GM12878 (cell line): ENCODE measurements around the gene CAP2. TPM values are rescaled to one million over a fixed set of nuclear protein-coding genes. Genes with fewer than 3 reads are reported as not detected.

Experiments used
- ATAC-seq: fragments of 200-7000 bp; cut with Tn5 transposase; 3 replicates; pipeline ENCODE4 v1.9.1; 2020; ENCODE audit warnings: mild to moderate bottlenecking, moderate library complexity
- BruUV-seq: library from RNA; stranded (reverse); fragments of 400-500 nt; replicated peaks from 2 replicates; lab custom pipeline; 2021; lab: Mats Ljungman, UMichigan
- CTCF ChIA-PET: fragments of 300-600 bp; sonication (Branson Sonifier 250); formaldehyde crosslinking; extraction: SDS; loops from one replicate; lab custom pipeline; 2021; ENCODE audit warnings: inconsistent platforms; lab: Yijun Ruan, JAX
- POLR2A ChIA-PET: fragments of 350-600 bp; formaldehyde crosslinking; extraction: SDS; loops from one replicate; lab custom pipeline; 2021; ENCODE audit warnings: inconsistent platforms; lab: Charles Lee
- RAD21 ChIA-PET: fragments of 300-600 bp; sonication (Branson Sonifier 250); formaldehyde crosslinking; loops from one replicate; lab custom pipeline; 2023; ENCODE audit warnings: antibody characterized with exemption; ENCODE audit not compliant: unreplicated experiment; lab: Charles Lee
- SMC1A ChIA-PET: fragments of 300-600 bp; sonication (Branson Sonifier 250); formaldehyde crosslinking; loops from one replicate; lab custom pipeline; 2023; ENCODE audit not compliant: unreplicated experiment, uncharacterized antibody; lab: Charles Lee
- DNase-seq: peaks from one replicate; pipeline ENCODE4 v3.0.0-alpha.2; 2011; ENCODE audit warnings: low read depth, low spot score
- FAIRE-seq: peaks from 3 replicates; lab custom pipeline; 2011; peaks lifted over from hg19 to GRCh38; lab: Jason Lieb, UNC
- H2AFZ ChIP-seq: 2 replicates; pipeline ENCODE4 v1.6.0; 2011; ENCODE audit warnings: low read depth, low read length, control low read depth; ENCODE audit not compliant: control insufficient read depth
- H3K27ac ChIP-seq: 2 replicates; pipeline ENCODE4 v1.5.1; 2011; ENCODE audit warnings: control low read depth; ENCODE audit not compliant: control insufficient read depth, insufficient read depth
- H3K27me3 ChIP-seq, 2 experiments: replicated peaks in 1 of 2; 2 replicates each; pipeline versions ENCODE4 v1.6.0 to v1.6.1; 2011; ENCODE audit warnings: low read length in 1 of 2; ENCODE audit not compliant: control insufficient read depth in 2 of 2, insufficient read depth in 2 of 2
- H3K36me3 ChIP-seq, 2 experiments: 2 replicates each; pipeline ENCODE4 v1.5.1; 2011; ENCODE audit warnings: low read length in 1 of 2; ENCODE audit not compliant: control insufficient read depth in 2 of 2, insufficient read depth in 2 of 2
- H3K4me1 ChIP-seq: 2 replicates; pipeline ENCODE4 v1.6.1; 2011; ENCODE audit warnings: mild to moderate bottlenecking, low read length, moderate library complexity, mixed read lengths; ENCODE audit not compliant: control insufficient read depth, insufficient read depth
- H3K4me2 ChIP-seq: 2 replicates; pipeline ENCODE4 v1.6.0; 2011; ENCODE audit warnings: control low read depth; ENCODE audit not compliant: control insufficient read depth, insufficient read depth
- H3K4me3 ChIP-seq: fragments of 200-600 bp; sonication (generic); 2 replicates; pipeline ENCODE4 v1.5.1; 2016
- H3K79me2 ChIP-seq: 2 replicates; pipeline ENCODE4 v1.6.0; 2011; ENCODE audit warnings: low read length; ENCODE audit not compliant: control insufficient read depth, insufficient read depth
- H3K9ac ChIP-seq: 2 replicates; pipeline ENCODE4 v1.8.0; 2011; ENCODE audit warnings: low read length, control low read depth, mixed read lengths; ENCODE audit not compliant: control insufficient read depth, insufficient read depth
- H3K9me3 ChIP-seq: replicated peaks from 3 replicates; pipeline ENCODE4 v1.5.1; 2011; ENCODE audit warnings: mild to moderate bottlenecking, low read length; ENCODE audit not compliant: control insufficient read depth, insufficient read depth
- H4K20me1 ChIP-seq: 2 replicates; pipeline ENCODE4 v1.6.0; 2011; ENCODE audit not compliant: control insufficient read depth, insufficient read depth
- ATF3 ChIP-seq: IDR thresholded peaks from 2 replicates; pipeline ENCODE4 v1.6.1; 2011; ENCODE audit warnings: low read depth, mild to moderate bottlenecking, low read length, moderate library complexity, borderline replicate concordance; ENCODE audit errors: extremely low read depth
- CEBPB ChIP-seq, 2 experiments: fragments of 150-350 bp in 1 of 2; IDR thresholded peaks; 2 replicates each; pipeline ENCODE4 v1.6.1; 2012 to 2014; ENCODE audit warnings: low read depth in 2 of 2, low read length in 2 of 2, borderline replicate concordance in 1 of 2, inconsistent platforms in 1 of 2
- E2F8 ChIP-seq: fragments of 450-650 bp; IDR thresholded peaks from 2 replicates; pipeline ENCODE4 v1.6.1; 2018; ENCODE audit warnings: mild to moderate bottlenecking, low read depth, moderate library complexity; ENCODE audit not compliant: partially characterized antibody
- EP300 ChIP-seq, 2 experiments: fragments of 150-350 bp in 1 of 2; IDR thresholded peaks; 2 replicates each; pipeline ENCODE4 v1.6.1; 2011 to 2012; ENCODE audit warnings: low read depth in 2 of 2, low read length in 2 of 2, borderline replicate concordance in 1 of 2, improper control_type of control experiment in 1 of 2, inconsistent platforms in 1 of 2; ENCODE audit not compliant: control insufficient read depth in 1 of 2
- ETV6 ChIP-seq, 2 experiments: fragments of 450-650 bp in 1 of 2; IDR thresholded peaks in 1 of 2; conservative IDR thresholded peaks in 1 of 2; 2 replicates each; pipeline ENCODE4 v1.6.1; 2014; ENCODE audit warnings: antibody characterized with exemption in 1 of 2, borderline replicate concordance in 1 of 2, low read depth in 1 of 2, mild to moderate bottlenecking in 1 of 2, moderate library complexity in 1 of 2
- GATAD2B ChIP-seq: fragments of 450-650 bp; conservative IDR thresholded peaks from 2 replicates; pipeline ENCODE4 v1.6.1; 2017; ENCODE audit warnings: low read depth, mild to moderate bottlenecking, moderate library complexity
- KDM1A ChIP-seq: fragments of 200-600 bp; sonication (generic); IDR thresholded peaks from 2 replicates; pipeline ENCODE4 v1.6.1; 2016; ENCODE audit warnings: borderline replicate concordance
- KLF5 ChIP-seq: fragments of 450-650 bp; IDR thresholded peaks from 2 replicates; pipeline ENCODE4 v1.6.1; 2014; ENCODE audit warnings: mild to moderate bottlenecking; ENCODE audit not compliant: partially characterized antibody
- NFYA ChIP-seq: IDR thresholded peaks from 2 replicates; pipeline ENCODE4 v1.6.1; 2011; ENCODE audit warnings: low read depth, mild to moderate bottlenecking, low read length, improper control_type of control experiment, borderline replicate concordance
- NR2C1 ChIP-seq: fragments of 450-650 bp; IDR thresholded peaks from 2 replicates; pipeline ENCODE4 v1.6.1; 2017; ENCODE audit warnings: antibody characterized with exemption, mild to moderate bottlenecking, moderate library complexity
- NRF1 ChIP-seq: conservative IDR thresholded peaks from 2 replicates; pipeline ENCODE4 v1.6.1; 2011; ENCODE audit warnings: mild to moderate bottlenecking, low read depth, low read length, improper control_type of control experiment
- PAX8 ChIP-seq: fragments of 450-650 bp; IDR thresholded peaks from 2 replicates; pipeline ENCODE4 v1.6.1; 2017; ENCODE audit warnings: mild to moderate bottlenecking, moderate library complexity
- POLR2AphosphoS5 ChIP-seq: IDR thresholded peaks from 2 replicates; pipeline ENCODE4 v1.6.1; 2011; ENCODE audit warnings: mild to moderate bottlenecking, low read length, inconsistent platforms
- RELA ChIP-seq: fragments of 450-650 bp; IDR thresholded peaks from 2 replicates; pipeline ENCODE4 v1.8.0; 2014; ENCODE audit warnings: borderline replicate concordance; ENCODE audit not compliant: partially characterized antibody
- TBL1XR1 ChIP-seq: IDR thresholded peaks from 2 replicates; pipeline ENCODE4 v1.6.1; 2012; ENCODE audit warnings: low read depth, low read length, improper control_type of control experiment
- WGBS: methylation state at CpG from one replicate; pipeline ENCODE4 v1.1.6; 2016; ENCODE audit warnings: low lambda C conversion rate; ENCODE audit not compliant: insufficient replicate concordance, insufficient coverage; ENCODE audit errors: missing lambda C conversion rate; 5-methylcytosine and 5-hydroxymethylcytosine counted together
- in situ Hi-C: fragments of 300-500 bp; cut with MboI; formaldehyde crosslinking; loops from 9 replicates; pipeline ENCODE4 v1.14.3; 2018; ENCODE audit warnings: mixed read lengths
- intact Hi-C: fragments of 100-400 bp; cut with micrococcal nuclease; formaldehyde crosslinking; loops from one replicate; pipeline ENCODE4 v1.14.2; 2022; ENCODE audit not compliant: unreplicated experiment
- polyA plus RNA-seq, 11 experiments: library from polyadenylated mRNA; depleted of rRNA in 4 of 11; unstranded in 6 of 11; stranded (reverse) in 5 of 11; fragments of >200 nt; fragmentation: Nextera tagmentation in 4 of 11; fragmentation: Illumina TruSeq in 1 of 11; extraction: Ambion mirVana in 4 of 11; extraction: Trizol in 1 of 11; gene quantifications; 1 replicate in 1 of 11; 2 replicates in 10 of 11; pipeline versions ENCODE4 v1.2.1 to v1.2.3, GENCODE V29; 2011 to 2016; ENCODE audit warnings: inconsistent platforms in 2 of 11, missing spikeins in 2 of 11, low read depth in 1 of 11
- total RNA-seq, 4 experiments: library from RNA; depleted of rRNA in 3 of 4; stranded (reverse); fragments of >200 nt in 3 of 4; fragmentation: Illumina TruSeq in 1 of 4; extraction: Trizol in 1 of 4; gene quantifications; 2 replicates each; pipeline versions ENCODE4 v1.2.1 to v1.2.3, GENCODE V29; 2013 to 2021

CAP2 gene
- total and polyA plus RNA-seq, 10 of the 15 experiments (the other 5 are each of a cell fraction or from before 2014, with no cell fraction given), result 0.10 to 2.0 (median 0.15) TPM; not detected in 7

- ChIA-PET POLR2A (no interaction called here), CTCF (no interaction called here), RAD21 (no interaction called here), SMC1A (interaction anchor here (1.2 kb wide), 1 partner anchor 13 kb away, joined by 5 read pairs; no protein-coding TSS in a partner anchor)
- no peak overlapping the region for H3K27ac ChIP-seq
- WGBS, result 0% methylated on average over 2 of the region's 2 CpGs
- H3K27me3 ChIP-seq, result no peaks in the 10 kb centered on the region
- intact Hi-C loops, result no loop called here
- no peak for FAIRE-seq
- no peaks in the 10 kb centered on the region for H4K20me1 ChIP-seq
- H3K9me3 ChIP-seq, result no peaks in the 10 kb centered on the region
- H3K4me2 ChIP-seq, result no peak overlapping the region
- in situ Hi-C loops, result no loop called here
- BruUV-seq, result no TSS peak
- no peaks in the 10 kb centered on the region for H3K79me2 ChIP-seq
- H3K4me3 ChIP-seq, result no peak overlapping the region
- ATAC-seq, result no peak
- no peaks in the 10 kb centered on the region for H3K36me3 ChIP-seq
- H3K4me1 ChIP-seq, result no peaks in the 10 kb centered on the region
- TF ChIP-seq GATAD2B, result no peak
- TF ChIP-seq RELA, result no peak
- no peak for TF ChIP-seq TBL1XR1
- TF ChIP-seq EP300 (IDR thresholded peaks at IDR 0.05; ENCODE audit: borderline replicate concordance in 1 of 2, control insufficient read depth in 1 of 2, low read depth in 2 of 2, low read length in 2 of 2), result no peak
- TF ChIP-seq NFYA, result no peak
- no peak for TF ChIP-seq POLR2AphosphoS5
- no peak for TF ChIP-seq CEBPB (IDR thresholded peaks at IDR 0.05; ENCODE audit: borderline replicate concordance in 1 of 2, low read depth in 2 of 2, low read length in 2 of 2)
- H3K9ac ChIP-seq, result no peak overlapping the region
- H2AFZ ChIP-seq, result no peak overlapping the region
- no peak for DNase-seq
These were observed 92.6 kb downstream of the CAP2 start for GRCh38 chr6:17485946-17486345.

- CTCF ChIA-PET, result no interaction called here
- POLR2A ChIA-PET, result no interaction called here
- no peaks in the 10 kb centered on the region for H3K36me3 ChIP-seq
- H3K9me3 ChIP-seq, result no peaks in the 10 kb centered on the region
- intact Hi-C loops, result no loop called here
- ATAC-seq (no peak), DNase-seq (no peak), FAIRE-seq (no peak)
- RAD21 ChIA-PET, result no interaction called here
- H3K27ac ChIP-seq, result no peak overlapping the region
- no peaks in the 10 kb centered on the region for H3K79me2 ChIP-seq
- H2AFZ ChIP-seq, result no peak overlapping the region
- WGBS, result 68% methylated on average over 4 of the region's 4 CpGs
- no TSS peak for BruUV-seq
- no peaks in the 10 kb centered on the region for H3K4me1 ChIP-seq
- in situ Hi-C loops, result no loop called here
- H3K4me2 ChIP-seq, result no peak overlapping the region
- H4K20me1 ChIP-seq, result no peaks in the 10 kb centered on the region
- H3K9ac ChIP-seq, result no peak overlapping the region
- H3K27me3 ChIP-seq, result no peaks in the 10 kb centered on the region
- SMC1A ChIA-PET, result interaction anchor here (1.2 kb wide), 1 partner anchor 14 kb away, joined by 5 read pairs; no protein-coding TSS in a partner anchor
- no peak overlapping the region for H3K4me3 ChIP-seq
- TF ChIP-seq NFYA, result no peak
- no peak for TF ChIP-seq ATF3
- TF ChIP-seq NR2C1, result no peak
- TF ChIP-seq PAX8, result no peak
- TF ChIP-seq NRF1, result no peak
- no peak for TF ChIP-seq E2F8
- no peak for TF ChIP-seq ETV6 (conservative IDR thresholded peaks at IDR 0.05 in 1 of 2, IDR thresholded peaks at IDR 0.05 in 1 of 2; ENCODE audit: borderline replicate concordance in 1 of 2, low read depth in 1 of 2)
- no peak for TF ChIP-seq KDM1A
- TF ChIP-seq KLF5, result no peak
These were observed 93.3 kb downstream of the CAP2 start for GRCh38 chr6:17486680-17487079.
